ENCODE measurements around the gene FAM50B. TPM values are rescaled to one million over a fixed set of nuclear protein-coding genes. Genes with fewer than 3 reads are reported as not detected.

FAM50B gene
- total and polyA plus RNA-seq, 2 of the 13 experiments (the other 11 are each of a cell fraction or from before 2014, with no cell fraction given) = 0.05 TPM; not detected in 1

- TF ChIP-seq JUN (CRISPR knock-in tag; IDR thresholded peaks at IDR 0.05) = peak; percentile 70
- peak; percentile 56; the same call in 1 of the 2 replicates for TF ChIP-seq ZNF350 (CRISPR knock-in tag; IDR thresholded peaks at IDR 0.05; ENCODE audit: borderline replicate concordance, low read depth)
- TF ChIP-seq, protein P1, sequence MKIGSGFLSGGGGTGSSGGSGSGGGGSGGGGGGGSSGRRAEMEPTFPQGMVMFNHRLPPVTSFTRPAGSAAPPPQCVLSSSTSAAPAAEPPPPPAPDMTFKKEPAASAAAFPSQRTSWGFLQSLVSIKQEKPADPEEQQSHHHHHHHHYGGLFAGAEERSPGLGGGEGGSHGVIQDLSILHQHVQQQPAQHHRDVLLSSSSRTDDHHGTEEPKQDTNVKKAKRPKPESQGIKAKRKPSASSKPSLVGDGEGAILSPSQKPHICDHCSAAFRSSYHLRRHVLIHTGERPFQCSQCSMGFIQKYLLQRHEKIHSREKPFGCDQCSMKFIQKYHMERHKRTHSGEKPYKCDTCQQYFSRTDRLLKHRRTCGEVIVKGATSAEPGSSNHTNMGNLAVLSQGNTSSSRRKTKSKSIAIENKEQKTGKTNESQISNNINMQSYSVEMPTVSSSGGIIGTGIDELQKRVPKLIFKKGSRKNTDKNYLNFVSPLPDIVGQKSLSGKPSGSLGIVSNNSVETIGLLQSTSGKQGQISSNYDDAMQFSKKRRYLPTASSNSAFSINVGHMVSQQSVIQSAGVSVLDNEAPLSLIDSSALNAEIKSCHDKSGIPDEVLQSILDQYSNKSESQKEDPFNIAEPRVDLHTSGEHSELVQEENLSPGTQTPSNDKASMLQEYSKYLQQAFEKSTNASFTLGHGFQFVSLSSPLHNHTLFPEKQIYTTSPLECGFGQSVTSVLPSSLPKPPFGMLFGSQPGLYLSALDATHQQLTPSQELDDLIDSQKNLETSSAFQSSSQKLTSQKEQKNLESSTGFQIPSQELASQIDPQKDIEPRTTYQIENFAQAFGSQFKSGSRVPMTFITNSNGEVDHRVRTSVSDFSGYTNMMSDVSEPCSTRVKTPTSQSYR (CRISPR knock-in tag; IDR thresholded peaks at IDR 0.05; ENCODE audit: borderline replicate concordance) = peak; percentile 44; the same call in 1 of the 2 replicates
- peak; percentile 59; the same call in 1 of the 2 replicates for TF ChIP-seq SIN3A (IDR thresholded peaks at IDR 0.05; ENCODE audit: borderline replicate concordance, low read depth, low read length)
- peak; percentile 90 for TF ChIP-seq FOSL2 (CRISPR knock-in tag; IDR thresholded peaks at IDR 0.05)
- peak; percentile 55; the same call in 1 of the 2 replicates for TF ChIP-seq ARID4A (CRISPR knock-in tag; IDR thresholded peaks at IDR 0.05; ENCODE audit: borderline replicate concordance)
- no peak for TF ChIP-seq ZFP37 (CRISPR knock-in tag; IDR thresholded peaks at IDR 0.05; ENCODE audit: borderline replicate concordance)
- TF ChIP-seq ZSCAN30 (CRISPR knock-in tag; IDR thresholded peaks at IDR 0.05) = no peak
- TF ChIP-seq ATF4 (CRISPR knock-in tag; IDR thresholded peaks at IDR 0.05) = no peak; a peak in 1 of 4 replicates
- TF ChIP-seq, protein P2, sequence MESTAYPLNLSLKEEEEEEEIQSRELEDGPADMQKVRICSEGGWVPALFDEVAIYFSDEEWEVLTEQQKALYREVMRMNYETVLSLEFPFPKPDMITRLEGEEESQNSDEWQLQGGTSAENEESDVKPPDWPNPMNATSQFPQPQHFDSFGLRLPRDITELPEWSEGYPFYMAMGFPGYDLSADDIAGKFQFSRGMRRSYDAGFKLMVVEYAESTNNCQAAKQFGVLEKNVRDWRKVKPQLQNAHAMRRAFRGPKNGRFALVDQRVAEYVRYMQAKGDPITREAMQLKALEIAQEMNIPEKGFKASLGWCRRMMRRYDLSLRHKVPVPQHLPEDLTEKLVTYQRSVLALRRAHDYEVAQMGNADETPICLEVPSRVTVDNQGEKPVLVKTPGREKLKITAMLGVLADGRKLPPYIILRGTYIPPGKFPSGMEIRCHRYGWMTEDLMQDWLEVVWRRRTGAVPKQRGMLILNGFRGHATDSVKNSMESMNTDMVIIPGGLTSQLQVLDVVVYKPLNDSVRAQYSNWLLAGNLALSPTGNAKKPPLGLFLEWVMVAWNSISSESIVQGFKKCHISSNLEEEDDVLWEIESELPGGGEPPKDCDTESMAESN (CRISPR knock-in tag; conservative IDR thresholded peaks at IDR 0.05) = peak; percentile 29; the same call in 1 of the 2 replicates
- no peak for TF ChIP-seq MXI1 (IDR thresholded peaks at IDR 0.05; ENCODE audit: borderline replicate concordance, low read depth, low read length)
- peak; percentile 60; the same call in 1 of the 2 replicates for TF ChIP-seq TGIF2 (CRISPR knock-in tag; IDR thresholded peaks at IDR 0.05)
- TF ChIP-seq ZNF549 (CRISPR knock-in tag; IDR thresholded peaks at IDR 0.05) = no peak
- TF ChIP-seq, protein P3, sequence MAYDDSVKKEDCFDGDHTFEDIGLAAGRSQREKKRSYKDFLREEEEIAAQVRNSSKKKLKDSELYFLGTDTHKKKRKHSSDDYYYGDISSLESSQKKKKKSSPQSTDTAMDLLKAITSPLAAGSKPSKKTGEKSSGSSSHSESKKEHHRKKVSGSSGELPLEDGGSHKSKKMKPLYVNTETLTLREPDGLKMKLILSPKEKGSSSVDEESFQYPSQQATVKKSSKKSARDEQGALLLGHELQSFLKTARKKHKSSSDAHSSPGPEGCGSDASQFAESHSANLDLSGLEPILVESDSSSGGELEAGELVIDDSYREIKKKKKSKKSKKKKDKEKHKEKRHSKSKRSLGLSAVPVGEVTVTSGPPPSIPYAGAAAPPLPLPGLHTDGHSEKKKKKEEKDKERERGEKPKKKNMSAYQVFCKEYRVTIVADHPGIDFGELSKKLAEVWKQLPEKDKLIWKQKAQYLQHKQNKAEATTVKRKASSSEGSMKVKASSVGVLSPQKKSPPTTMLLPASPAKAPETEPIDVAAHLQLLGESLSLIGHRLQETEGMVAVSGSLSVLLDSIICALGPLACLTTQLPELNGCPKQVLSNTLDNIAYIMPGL (CRISPR knock-in tag; IDR thresholded peaks at IDR 0.05; ENCODE audit: borderline replicate concordance in 1 of 2, low read depth in 1 of 2) = 0 out of 4 replicates have a peak, but pooled peaks of 1 of the 2 experiments have one; percentile 31
- TF ChIP-seq ZNF274 (CRISPR knock-in tag; IDR thresholded peaks at IDR 0.05) = peak; percentile 89
Observed at GRCh38 chr6:3869632-3870527, 20.7 kb downstream of the FAM50B start (continued).

All from HepG2 (cell line).